Endometrial microvascular endothelial cells (primary cell): Measurements from ENCODE around the gene DPH6. TPM values are rescaled to one million over a fixed set of nuclear protein-coding genes. Genes with fewer than 3 reads are reported as not detected.

ENCODE experiments used
- in situ Hi-C: cut with HindIII; loops from 2 replicates; pipeline ENCODE4 v1.10.0; 2017; ENCODE audit warnings: low sequenced_read_pairs, low pct_unique_long_range_greater_than_20kb; ENCODE audit errors: inconsistent ontology term
- total RNA-seq: library from RNA; depleted of rRNA; stranded (reverse); fragments of >200 nt; gene quantifications from one replicate; pipeline ENCODE4 v1.2.3, GENCODE V29; 2015; ENCODE audit errors: inconsistent ontology term

The DPH6 gene
- total RNA-seq, 1 donor from 2014 or later: 6.5 TPM

DNA sequence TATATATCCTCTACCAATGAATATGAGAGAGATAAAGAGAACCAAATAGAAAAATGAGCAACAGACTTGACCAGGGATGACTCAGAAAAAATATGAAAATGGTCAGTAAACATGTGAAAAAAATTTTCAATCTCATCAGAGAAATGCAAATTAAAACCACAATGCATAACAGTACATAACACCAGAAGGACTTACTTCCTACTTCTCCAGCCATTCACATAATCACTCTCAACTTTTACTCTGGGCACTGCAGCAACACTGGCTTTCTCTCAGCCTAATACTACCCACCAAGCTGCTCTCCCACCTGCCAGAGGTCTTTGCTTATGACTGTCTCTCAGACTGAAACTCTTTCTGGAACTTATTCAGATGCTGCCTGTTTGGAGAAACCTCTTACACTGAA lies 49.4 kb downstream of the DPH6 start:
- in situ Hi-C loops: no loop called here

DNA sequence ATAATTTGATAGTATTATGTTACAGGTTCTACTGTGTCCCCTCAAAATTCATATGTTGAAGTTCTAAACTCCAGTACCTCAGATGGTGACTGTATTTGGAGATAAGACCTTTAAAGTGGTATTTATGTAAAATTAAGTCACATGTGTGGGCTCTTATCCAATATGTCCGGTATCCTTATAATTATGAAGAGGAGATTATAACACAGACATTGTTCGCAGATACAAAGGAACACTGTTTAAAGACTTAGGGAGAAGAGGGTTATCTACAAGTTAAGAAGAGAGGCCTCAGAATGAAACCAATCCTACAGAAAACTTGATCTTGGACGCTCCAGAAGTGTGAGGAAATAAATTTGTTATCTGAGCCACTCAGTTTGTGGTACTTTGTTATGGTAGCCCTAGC lies 50.9 kb downstream of the DPH6 start:
- in situ Hi-C loops: no loop called here

DNA sequence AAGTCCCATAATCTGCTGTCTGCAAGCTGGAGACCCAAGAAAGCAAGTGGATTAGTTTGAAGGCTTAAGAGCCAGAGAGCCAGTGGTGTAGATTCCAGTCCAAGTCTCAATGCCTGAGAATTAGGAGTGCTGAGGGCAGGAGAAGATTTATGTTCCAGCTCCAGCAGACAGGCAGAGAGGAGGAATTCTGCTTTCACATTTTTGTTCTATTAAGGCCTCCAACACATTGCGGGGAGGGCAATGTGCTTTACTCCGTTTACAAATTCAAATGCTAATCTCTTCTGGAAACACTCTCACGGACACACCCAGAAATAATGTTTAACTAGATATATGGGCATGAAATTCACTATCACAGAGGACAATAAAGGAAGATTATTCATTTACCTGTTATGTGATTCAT lies 54.0 kb downstream of the DPH6 start:
- in situ Hi-C loops: no loop called here

DNA sequence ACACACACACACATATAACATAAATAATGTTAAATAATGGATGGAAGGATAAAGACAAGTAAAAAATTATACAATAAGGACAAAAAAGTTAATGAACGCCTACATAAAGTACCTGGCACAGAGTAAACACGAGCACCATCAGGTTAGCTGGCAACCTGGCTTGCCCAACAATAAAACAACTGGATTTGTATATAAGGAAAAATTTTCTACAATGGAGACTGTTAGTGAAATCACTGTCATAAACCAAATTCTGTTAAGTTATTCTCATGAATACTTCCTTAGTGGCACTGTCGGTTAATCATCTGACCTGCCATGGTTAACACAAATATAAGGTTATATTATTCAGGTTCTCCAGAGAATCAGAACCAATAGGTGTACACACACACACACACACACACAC lies 54.8 kb downstream of the DPH6 start:
- in situ Hi-C loops: no loop called here

DNA sequence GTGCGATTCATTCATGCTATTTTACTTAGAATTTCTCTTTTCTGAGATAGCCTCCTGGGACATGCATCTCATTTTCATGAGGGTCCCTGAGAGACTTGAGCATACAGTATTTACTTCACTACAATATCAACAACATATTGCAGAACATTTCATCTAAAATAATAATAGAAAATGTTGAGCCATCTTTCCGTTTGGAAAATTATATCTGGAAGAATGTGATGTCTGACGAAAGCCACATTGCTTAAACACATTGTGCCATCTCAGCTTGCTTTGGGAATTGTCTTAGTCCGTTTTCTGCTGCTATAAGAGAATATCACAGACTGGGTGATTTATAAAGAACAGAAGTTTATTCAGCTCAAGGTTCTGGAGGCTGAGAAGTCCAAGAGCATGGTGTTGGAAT lies 55.5 kb downstream of the DPH6 start:
- in situ Hi-C loops: no loop called here

DNA sequence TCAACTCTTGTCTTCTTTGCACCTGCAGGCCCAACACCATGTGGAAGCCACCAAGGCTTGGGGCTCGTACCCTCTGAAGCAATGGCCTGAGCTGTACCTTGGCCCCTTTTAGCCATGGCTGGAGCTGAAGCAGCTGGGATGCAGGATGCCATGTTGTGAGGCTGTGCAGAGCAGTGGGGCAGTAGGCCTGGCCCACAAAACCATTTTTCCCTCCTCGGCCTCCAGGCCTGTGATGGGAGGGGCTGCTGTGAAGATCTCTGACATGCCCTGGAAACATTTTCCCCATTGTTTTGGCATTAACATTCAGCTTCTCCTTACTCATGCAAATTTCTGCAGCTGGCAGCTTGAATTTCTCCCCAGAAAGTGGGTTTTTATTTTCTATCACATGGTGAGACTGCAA lies 58.5 kb downstream of the DPH6 start:
- in situ Hi-C loops: no loop called here

DNA sequence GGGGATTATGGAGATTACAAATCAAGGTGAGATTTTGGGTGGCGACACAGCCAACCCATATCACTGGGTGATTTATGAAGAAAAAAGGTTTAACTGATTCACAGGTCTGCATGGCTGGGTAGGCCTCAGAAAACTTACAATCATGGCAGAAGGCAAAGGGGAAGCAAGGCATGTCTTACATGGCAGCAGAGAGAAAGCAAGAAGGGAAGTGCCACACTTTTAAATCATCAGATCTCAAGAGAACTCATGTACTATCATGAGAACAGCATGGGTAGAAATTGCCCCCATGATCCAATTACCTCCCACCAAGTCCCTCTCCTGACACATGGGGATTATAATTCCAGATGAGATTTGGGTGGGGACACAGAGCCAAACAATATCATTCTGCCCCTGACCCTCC lies 59.7 kb downstream of the DPH6 start:
- in situ Hi-C loops: no loop called here

DNA sequence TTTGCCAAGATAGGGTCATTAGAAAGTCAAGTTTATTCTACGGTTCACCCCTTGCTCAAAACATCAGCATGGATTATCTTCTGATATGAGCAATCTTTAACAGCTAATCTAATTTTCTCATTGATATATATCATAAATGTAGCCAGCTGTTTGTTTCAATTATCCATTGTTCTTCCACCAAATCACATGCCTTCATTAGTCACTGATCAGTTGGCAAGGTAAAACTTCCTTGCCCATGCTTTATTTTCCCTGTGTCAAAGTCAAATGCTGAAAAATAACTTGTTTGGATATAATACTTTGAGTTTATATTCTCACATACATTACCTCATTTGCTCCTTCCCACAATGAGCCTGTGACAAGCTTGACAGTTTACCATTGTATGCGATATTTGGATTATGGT lies 60.6 kb downstream of the DPH6 start:
- in situ Hi-C loops: no loop called here

DNA sequence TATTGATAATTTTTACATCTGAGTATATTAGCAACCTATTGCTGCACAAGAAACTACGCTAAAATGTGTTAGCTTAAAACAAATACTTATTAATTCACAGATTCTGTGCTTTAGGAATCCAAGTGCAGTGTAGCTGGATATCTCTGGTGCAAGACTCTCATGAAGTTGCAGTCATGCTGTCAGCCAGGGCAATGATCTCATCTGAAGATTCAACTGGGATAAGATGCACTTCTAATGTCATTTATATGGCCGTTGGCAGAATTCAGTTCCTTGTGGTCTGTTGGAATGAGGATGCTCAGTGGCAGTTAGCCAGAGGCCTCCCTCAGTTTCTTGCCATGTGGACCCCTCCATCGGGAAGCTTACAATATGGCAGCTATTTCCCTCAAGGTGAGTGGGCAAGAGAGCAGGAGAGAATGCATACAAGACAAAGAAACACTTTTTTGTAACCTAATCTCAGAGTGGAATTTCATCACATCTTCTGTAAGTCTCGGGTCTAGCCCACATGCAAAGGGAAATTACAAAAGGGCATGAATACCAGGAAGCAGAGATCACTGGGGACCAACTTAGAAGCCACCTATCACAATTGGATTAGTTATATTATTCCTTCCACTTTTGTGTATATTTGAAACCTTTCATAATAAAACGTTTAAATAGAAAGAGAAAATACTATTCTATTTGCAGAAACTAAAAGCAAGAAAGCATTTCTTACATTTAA lies 61.6 kb downstream of the DPH6 start:
- in situ Hi-C loops: no loop called here

DNA sequence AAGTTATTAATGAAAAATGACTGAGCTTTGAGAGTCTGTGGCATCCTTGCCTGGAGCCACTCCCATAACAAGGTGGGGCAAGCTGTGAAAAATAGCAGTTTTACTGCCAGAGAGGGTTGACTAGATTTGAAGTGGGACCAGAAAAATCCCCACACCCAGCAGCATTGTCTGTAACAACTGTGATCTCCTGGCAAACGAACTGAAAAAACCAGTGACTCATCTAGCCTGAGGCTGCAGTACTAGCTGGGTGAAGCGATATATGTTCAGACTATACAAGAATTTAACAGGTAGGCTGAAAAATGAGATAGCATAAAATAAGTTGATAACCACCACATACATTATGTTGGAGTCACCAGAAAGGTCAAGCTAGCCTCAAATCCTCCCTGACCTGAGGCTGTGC lies 64.0 kb downstream of the DPH6 start:
- in situ Hi-C loops: no loop called here

DNA sequence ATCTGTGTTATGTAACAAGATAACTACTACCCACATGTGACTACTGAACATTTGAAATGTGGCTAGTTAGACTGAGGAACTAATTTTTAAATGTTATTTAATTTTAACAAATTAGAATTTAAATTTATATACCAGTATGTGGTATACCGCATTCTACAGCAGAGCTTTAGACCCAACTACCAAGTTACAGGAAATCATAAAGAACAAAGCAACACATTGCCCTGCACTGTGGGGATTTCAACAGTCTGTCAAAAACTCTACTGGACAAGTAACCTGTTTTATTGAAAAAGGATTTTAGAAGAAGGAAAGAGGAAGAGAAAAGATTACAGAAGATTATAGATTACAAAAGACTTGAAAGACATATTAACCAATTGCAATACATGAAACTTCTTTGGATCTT lies 64.9 kb downstream of the DPH6 start:
- in situ Hi-C loops: no loop called here

DNA sequence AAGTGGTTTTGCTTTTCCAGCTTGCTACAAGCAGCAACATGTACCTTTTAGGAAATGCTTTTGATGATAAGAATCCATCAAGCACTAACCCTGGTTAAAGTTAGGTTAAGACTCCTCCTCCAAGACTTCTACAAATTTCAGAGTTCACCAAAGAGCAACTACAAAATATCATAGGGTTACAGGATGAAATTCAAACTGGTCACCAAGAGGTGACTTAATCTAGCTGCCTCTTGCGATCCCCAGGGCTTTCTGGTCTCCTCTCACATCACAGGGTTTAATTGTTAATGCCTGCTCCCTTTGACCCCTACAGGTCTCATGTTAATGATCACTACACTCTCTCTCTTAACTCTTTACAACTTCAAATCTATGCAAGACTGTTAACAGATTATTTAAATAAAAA lies 66.5 kb downstream of the DPH6 start:
- in situ Hi-C loops: no loop called here

DNA sequence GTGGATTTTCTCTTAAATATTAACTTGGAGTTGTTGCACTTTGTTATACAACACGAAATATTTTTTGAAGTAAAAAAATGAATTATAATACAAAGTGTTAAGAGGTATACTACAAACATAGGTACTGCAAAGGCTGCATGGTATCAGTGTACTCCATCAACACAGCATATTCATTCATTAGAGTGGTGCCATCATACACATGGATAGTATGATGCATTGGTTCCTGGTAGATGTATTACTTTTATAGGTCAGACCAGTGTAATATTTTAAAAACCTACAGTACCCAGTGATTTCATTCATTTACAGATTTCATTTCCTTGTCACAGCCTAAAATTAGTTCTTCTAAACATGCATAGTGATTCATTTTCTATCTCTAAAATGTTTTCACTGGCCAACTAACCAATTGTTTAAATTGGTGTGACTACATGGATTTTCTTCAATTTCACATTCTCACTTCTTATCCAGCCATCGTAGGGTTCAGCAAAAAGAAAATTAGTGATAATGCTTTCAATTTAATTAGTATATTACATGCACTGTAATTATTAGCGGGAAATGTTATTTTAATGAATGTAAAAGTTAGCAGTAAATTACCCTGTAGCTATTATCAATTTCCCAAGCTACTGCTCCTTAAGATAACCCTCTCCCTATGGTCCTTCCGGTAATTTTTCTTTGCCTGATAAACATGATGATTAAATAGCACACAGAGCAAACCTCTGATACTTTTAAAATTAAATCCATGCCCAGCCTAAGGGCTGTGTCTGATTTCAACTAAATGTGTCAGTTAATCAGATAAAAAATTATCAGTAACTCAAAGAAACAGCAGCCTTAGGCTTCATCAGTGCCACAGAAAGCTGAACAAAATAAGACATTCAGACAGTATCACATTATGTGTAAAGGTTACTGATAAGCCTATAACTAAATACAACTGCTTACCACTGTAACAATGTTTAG lies 68.4 kb downstream of the DPH6 start:
- in situ Hi-C loops: no loop called here

DNA sequence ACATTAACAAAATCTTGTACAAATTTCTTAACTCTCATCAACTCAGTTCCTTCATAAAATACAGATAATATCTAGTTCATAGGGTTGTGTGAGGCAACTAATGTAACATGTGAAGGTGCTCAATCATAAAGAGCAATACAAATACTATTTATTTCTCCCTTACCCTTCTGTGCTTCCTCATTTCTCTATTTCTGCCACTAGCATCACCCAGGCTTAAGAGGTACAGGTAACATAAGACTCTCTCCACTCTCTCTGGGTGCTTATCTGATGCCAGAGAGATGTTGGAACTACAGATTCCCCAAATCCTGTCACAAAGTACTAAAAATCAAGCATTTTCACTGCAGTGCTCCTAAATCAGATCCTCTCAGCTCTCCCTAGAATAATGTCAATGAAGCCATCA lies 74.9 kb downstream of the DPH6 start:
- in situ Hi-C loops: no loop called here

DNA sequence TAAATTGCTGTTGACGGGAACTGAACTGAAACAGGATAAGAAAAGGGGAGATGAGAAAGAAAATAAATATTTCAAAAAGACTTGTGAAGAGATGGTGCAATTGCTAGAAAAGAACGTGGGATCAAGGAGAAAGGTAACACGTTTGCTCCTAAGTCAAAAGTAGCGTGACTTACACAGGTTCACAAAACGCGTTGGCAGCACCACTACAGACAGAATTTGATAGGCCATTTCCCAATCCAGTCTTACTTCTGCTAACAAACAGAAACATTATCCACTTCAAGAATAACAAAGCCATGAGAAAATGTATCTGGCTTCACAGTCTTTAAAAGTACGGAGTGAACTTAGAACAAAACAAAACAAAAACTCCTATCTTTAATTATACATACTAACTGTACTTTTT lies 75.5 kb downstream of the DPH6 start:
- in situ Hi-C loops: no loop called here

DNA sequence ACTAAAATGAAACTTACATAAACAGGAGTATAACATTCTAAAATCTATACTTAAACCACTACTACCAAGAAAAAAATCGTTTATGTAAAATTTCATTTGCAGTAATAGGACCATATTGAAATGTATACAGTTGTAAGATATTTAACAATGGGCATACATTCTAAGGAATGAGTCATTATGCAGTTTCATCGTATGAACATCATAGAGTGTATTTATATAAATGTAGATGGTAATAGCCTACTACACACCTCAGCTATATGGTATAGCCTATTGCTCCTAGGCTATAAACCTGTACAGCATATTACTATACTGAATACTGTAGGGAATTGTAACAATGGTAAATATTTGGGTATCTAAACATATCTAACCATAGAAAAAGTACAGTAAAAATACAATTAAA lies 79.5 kb downstream of the DPH6 start:
- in situ Hi-C loops: no loop called here

DNA sequence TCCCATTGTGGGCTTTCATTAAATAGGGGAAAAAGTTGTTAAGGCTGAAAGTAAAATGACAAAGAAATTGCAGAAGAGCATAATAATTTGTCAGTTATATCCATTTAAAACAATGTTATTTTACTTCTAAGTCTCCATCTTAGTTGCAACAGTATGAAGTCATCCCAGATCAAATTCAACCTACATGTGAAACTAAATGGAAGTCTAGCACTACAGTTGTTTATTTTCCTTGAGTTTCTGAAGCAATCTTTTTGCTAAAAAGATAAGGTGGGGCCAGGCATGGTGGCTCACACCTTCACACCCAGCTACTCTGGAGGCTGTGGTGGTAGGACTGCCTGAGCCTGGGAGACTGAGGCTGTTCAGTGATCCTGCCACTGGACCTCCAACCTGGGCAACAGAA lies 80.2 kb downstream of the DPH6 start:
- in situ Hi-C loops: no loop called here

DNA sequence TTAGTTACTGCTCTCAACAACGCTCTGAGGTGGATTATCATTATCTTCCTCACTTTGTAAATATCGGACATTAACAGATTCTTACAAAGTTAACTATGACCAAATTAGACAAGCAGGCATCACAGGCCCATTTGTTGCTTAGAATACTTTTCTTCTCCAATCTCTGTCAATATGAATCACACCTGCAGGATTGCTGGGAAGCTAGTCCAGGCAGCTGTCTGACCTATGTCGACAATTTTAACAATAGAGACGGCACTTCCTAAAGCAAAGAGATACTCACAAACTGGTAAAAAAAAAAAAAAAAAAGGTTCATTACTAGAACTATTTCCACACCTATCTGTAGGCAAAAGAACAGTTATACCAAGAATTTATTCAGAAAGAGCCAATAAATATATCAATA lies 85.3 kb downstream of the DPH6 start:
- in situ Hi-C loops: no loop called here

DNA sequence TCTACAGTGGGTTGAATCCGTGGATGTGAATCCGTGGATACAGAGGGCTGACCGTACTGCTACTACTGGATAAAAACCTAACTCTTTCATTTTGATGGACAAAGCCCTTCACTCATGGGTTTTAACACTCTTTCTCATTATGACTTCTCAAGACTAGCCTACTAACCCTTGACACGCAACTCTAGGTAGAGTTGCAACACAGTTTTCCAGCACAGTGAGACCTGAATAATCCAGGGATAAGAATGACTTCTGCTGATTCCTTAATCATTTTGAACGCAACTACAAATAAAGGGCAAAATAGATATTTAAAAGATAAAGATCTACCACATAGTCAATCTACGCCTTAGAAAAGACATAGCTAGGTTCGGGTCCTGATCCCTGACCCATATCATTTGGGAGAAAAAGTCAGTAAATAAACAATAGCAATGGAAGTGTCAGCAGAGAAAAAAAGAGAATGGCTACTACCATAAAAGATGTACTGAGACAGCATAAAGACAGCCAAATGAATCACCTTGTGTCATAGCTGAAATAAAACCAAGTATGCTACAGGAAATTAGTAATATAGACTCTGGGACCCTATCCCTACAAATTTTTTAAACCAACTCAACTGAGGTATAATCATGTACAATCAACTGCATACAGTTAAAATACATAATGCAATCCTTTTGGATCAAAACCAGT lies 87.6 kb downstream of the DPH6 start:
- in situ Hi-C loops: no loop called here

DNA sequence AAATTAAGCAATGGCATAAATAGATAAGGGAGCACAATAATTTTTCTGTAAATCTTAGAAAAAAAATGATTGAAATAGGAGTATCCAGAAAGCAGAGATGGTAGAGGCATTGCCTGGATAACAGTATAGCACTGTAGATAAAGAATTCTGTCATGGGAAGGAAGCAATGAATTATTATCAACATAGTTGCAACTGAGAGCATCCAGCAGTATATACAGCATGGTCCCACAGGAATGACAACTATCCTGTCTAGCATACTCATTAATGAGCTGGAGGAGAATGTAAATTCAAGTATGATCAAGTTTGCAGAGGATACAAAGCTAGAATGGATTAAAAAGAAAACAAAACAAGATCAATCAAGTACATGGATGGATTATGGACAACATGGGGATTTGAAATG lies 90.8 kb downstream of the DPH6 start:
- in situ Hi-C loops: no loop called here
